HG03558 (cell line): ENCODE results near the gene SNCB.

Experiments
- ATAC-seq: cut with Tn5 transposase; IDR thresholded peaks from one replicate; pipeline ENCODE4 v1.9.1; 2021; ENCODE audit warnings: moderate number of reproducible peaks; ENCODE audit not compliant: unreplicated experiment; ENCODE audit errors: extremely low read depth

SNCB gene

GRCh38 chr5:176629853-176630680 is at the start of gene SNCB, which contains the start of gene EIF4E1B:
TSS of gene SNCB (minus strand) at chr5:176630534. CDS start at chr5:176629654, 880 bp downstream.
TSS of gene EIF4E1B (plus strand) at chr5:176630675. CDS start at chr5:176642788, 12,113 bp downstream.
- ATAC-seq = no peak

GRCh38 chr5:176679365-176680225 is 49.3 kb upstream of the SNCB start:
- no peak for ATAC-seq

GRCh38 chr5:176678584-176678983 is 48.2 kb upstream of the SNCB start:
- no peak for ATAC-seq

- no peak for ATAC-seq
These were observed 47.0 kb upstream of the SNCB start for GRCh38 chr5:176677209-176677939.

GRCh38 chr5:176676361-176676824 is 46.1 kb upstream of the SNCB start:
- no peak for ATAC-seq

- no peak for ATAC-seq
These were observed 45.5 kb upstream of the SNCB start for GRCh38 chr5:176675676-176676360.

- ATAC-seq = no peak
These were observed 44.5 kb upstream of the SNCB start for GRCh38 chr5:176674799-176675198.

- no peak for ATAC-seq
These were observed 43.6 kb upstream of the SNCB start for GRCh38 chr5:176673651-176674583.

- no peak for ATAC-seq
These were observed 41.8 kb upstream of the SNCB start for GRCh38 chr5:176671890-176672747.

GRCh38 chr5:176671399-176671798 is 41.1 kb upstream of the SNCB start:
- ATAC-seq = no peak

GRCh38 chr5:176670449-176670848 is 40.1 kb upstream of the SNCB start:
- no peak for ATAC-seq

- no peak for ATAC-seq
These were observed 37.3 kb upstream of the SNCB start for GRCh38 chr5:176667637-176668036.

GRCh38 chr5:176665517-176665916 is 35.2 kb upstream of the SNCB start:
- no peak for ATAC-seq

GRCh38 chr5:176664886-176665285 is 34.6 kb upstream of the SNCB start:
- ATAC-seq = no peak

- no peak for ATAC-seq
These were observed 34.1 kb upstream of the SNCB start for GRCh38 chr5:176664479-176664878.

- no peak for ATAC-seq
These were observed 33.2 kb upstream of the SNCB start for GRCh38 chr5:176663566-176663965.

- ATAC-seq = no peak
These were observed 32.3 kb upstream of the SNCB start for GRCh38 chr5:176662371-176663333.
